Measurements from ENCODE around the gene KRT3.

GRCh38 chr12:52771088-52771487 is 24.8 kb downstream of the KRT3 start:
- TF ChIP-seq CTCF (IDR thresholded peaks at IDR 0.05; ENCODE audit: low read length): no peak
- TF ChIP-seq EZH2phosphoT487 (IDR thresholded peaks at IDR 0.05; ENCODE audit: low read length): no peak

Data from MM.1S (cell line).